NCI-H82 treated with DMSO at 0.1 percent for 48 hours (cell line): ENCODE measurements around the gene FAM20A.
"Not testable (repeated sequence)": the region's sequence is repeated elsewhere in the genome, so short reads cannot be mapped to it uniquely, and the experiment has no call there.

Experiments used
- DNase-seq: peaks from one replicate; lab custom pipeline; 2025; ENCODE audit not compliant: unreplicated experiment; lab: John Stamatoyannopoulos, UW

Gene FAM20A

GRCh38 chr17:68591583-68591982, 9.6 kb downstream of the FAM20A start:
- no peak for DNase-seq

- DNase-seq = no peak
Observed at GRCh38 chr17:68589086-68589485, 12.1 kb downstream of the FAM20A start.

- no peak for DNase-seq
Observed at GRCh38 chr17:68588362-68588761, 12.8 kb downstream of the FAM20A start.

- no peak for DNase-seq
Observed at GRCh38 chr17:68587847-68588246, 13.3 kb downstream of the FAM20A start.

- no peak for DNase-seq
Observed at GRCh38 chr17:68587026-68587425, 14.1 kb downstream of the FAM20A start.

- no peak for DNase-seq
Observed at GRCh38 chr17:68585643-68586042, 15.5 kb downstream of the FAM20A start.

- DNase-seq = no peak
Observed at GRCh38 chr17:68584581-68585303, 16.4 kb downstream of the FAM20A start.

GRCh38 chr17:68582867-68583266, 18.3 kb downstream of the FAM20A start:
- DNase-seq = not testable (repeated sequence)

- DNase-seq = no peak
Observed at GRCh38 chr17:68581863-68582645, 19.1 kb downstream of the FAM20A start.

- no peak for DNase-seq
Observed at GRCh38 chr17:68580236-68580770, 20.9 kb downstream of the FAM20A start.

GRCh38 chr17:68579194-68579927, 21.8 kb downstream of the FAM20A start:
- no peak for DNase-seq

- no peak for DNase-seq
Observed at GRCh38 chr17:68578236-68578635, 22.9 kb downstream of the FAM20A start.

- no peak for DNase-seq
Observed at GRCh38 chr17:68577497-68577821, 23.7 kb downstream of the FAM20A start.

- no peak for DNase-seq
Observed at GRCh38 chr17:68576811-68577496, 24.2 kb downstream of the FAM20A start.

GRCh38 chr17:68576137-68576536, 25.0 kb downstream of the FAM20A start:
- DNase-seq = no peak

GRCh38 chr17:68573338-68573737, 27.8 kb downstream of the FAM20A start:
- no peak for DNase-seq

GRCh38 chr17:68572138-68572842, 28.9 kb downstream of the FAM20A start:
- DNase-seq = no peak

GRCh38 chr17:68570526-68570925, 30.6 kb downstream of the FAM20A start:
- no peak for DNase-seq

GRCh38 chr17:68569346-68569745, 31.8 kb downstream of the FAM20A start:
- DNase-seq = no peak

GRCh38 chr17:68568581-68568980, 32.6 kb downstream of the FAM20A start:
- no peak for DNase-seq
